Heart left ventricle (tissue), 13 donors: ENCODE data around the gene KIF21B.

ENCODE experiments used
- CTCF ChIP-seq, 12 donors: fragments of 200-600 bp; sonication (generic) in 4 of 12; IDR thresholded peaks; one replicate each; pipeline versions ENCODE4 v1.5.0 to v1.8.0; 2018 to 2022; ENCODE audit warnings: antibody characterized with exemption in 12 of 12, mild to moderate bottlenecking in 5 of 12
- POLR2A ChIP-seq, 2 donors: fragments of 450-650 bp; IDR thresholded peaks; one replicate each; pipeline ENCODE4 v1.6.1; 2017; ENCODE audit warnings: antibody characterized with exemption in 2 of 2, mild to moderate bottlenecking in 2 of 2, moderate library complexity in 2 of 2
- donor health status: ischemic (EF 13 %, LVEDD 7.1; RV severe dilation, severe dysfunction).
- donor health status: DM: no; HTN: yes; CAD: no.
- donor health status: DM: no; HTN: no; CAD: no.
- donor health status: ischemic (EF 25% LVEDD 6.9; RV normal size, moderate dysfunction).
- donor health status: ischemic (EF 25% LVEDD 5.7; RV mildly dilated, moderate dysfunction).
- donor health status: ischemic (EF 35%, LVEDD 5.7; RV mildly dilated, moderate dysfunction).
- donor health status: nonischemic (EF 11% LVEDD 7.7; RV severe dilation, severe dysfunction).
- donor health status: DM: yes; HTN: yes; CAD: no.
- donor health status: PGD.
- donor health status: ischemic (EF 29% LVEDD 5.4; RV normal size, mild dysfunction).
- donor health status: nonischemic (EF 23%, LVEDD 6.1; RV moderate dilation, normal function).

GRCh38 chr1:201008666-201009360 is 14.7 kb downstream of the KIF21B start:
- TF ChIP-seq CTCF (IDR thresholded peaks at IDR 0.05): no peak
- no peak for TF ChIP-seq POLR2A (IDR thresholded peaks at IDR 0.05)
